GM18526 (cell line): ENCODE results near the gene DENND4C.

Experiments
- POLR2A ChIP-seq: IDR thresholded peaks from 3 replicates; pipeline ENCODE4 v1.6.1; 2011; ENCODE audit not compliant: insufficient read length; ENCODE audit errors: extremely low read depth

Gene DENND4C

DNA sequence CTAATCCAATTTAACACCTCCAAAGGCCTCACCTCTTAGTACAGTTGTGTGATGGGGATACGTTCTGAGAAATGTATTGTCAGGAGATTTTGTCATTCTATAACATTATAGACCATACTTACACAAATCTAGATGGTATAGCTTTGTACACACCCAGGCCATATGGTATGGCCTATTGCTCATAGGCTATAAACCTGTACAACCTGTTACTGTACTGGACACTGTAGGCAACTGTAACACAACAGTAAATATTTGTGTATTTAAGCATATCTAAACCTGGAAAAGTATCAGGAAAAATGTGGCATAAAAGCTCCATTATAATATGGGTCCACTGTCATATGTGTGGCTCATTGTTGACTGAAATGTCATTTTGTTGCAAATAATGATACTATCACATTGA, 190.4 kb downstream of the DENND4C start:
- no peak for TF ChIP-seq POLR2A
